ENCODE results near the gene TPTE2.
"Not testable (repeated sequence)": the region's sequence is repeated elsewhere in the genome, so short reads cannot be mapped to it uniquely, and the experiment has no call there.

DNA sequence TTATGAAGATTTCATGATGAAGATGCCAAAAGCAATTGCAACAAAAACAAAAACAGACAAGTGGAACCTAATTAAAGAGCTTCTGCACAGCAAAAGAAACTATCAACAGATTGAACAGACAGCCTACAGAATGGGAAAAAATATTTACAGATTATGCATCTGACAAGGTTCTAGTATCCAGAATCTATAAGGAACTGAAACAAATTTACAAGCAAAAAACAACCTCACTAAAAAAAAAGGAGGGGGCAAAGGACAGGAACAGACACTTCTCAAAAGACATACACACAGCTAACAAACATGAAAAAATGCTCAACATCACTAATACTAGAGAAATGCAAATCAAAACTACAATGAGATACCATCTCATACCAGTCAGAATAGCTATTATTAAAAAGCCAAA, 35.7 kb downstream of the TPTE2 start:
- TF ChIP-seq, protein P1, sequence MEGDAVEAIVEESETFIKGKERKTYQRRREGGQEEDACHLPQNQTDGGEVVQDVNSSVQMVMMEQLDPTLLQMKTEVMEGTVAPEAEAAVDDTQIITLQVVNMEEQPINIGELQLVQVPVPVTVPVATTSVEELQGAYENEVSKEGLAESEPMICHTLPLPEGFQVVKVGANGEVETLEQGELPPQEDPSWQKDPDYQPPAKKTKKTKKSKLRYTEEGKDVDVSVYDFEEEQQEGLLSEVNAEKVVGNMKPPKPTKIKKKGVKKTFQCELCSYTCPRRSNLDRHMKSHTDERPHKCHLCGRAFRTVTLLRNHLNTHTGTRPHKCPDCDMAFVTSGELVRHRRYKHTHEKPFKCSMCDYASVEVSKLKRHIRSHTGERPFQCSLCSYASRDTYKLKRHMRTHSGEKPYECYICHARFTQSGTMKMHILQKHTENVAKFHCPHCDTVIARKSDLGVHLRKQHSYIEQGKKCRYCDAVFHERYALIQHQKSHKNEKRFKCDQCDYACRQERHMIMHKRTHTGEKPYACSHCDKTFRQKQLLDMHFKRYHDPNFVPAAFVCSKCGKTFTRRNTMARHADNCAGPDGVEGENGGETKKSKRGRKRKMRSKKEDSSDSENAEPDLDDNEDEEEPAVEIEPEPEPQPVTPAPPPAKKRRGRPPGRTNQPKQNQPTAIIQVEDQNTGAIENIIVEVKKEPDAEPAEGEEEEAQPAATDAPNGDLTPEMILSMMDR (IDR thresholded peaks at IDR 0.05; ENCODE audit: borderline replicate concordance, extremely low read depth, low read length, poor library complexity, severe bottlenecking) = not testable (repeated sequence)
- not testable (repeated sequence) for TF ChIP-seq EZH2 (IDR thresholded peaks at IDR 0.05; ENCODE audit: borderline replicate concordance, low read depth, low read length, severe bottlenecking)
